ENCODE data around the gene PDE4B.

DNA sequence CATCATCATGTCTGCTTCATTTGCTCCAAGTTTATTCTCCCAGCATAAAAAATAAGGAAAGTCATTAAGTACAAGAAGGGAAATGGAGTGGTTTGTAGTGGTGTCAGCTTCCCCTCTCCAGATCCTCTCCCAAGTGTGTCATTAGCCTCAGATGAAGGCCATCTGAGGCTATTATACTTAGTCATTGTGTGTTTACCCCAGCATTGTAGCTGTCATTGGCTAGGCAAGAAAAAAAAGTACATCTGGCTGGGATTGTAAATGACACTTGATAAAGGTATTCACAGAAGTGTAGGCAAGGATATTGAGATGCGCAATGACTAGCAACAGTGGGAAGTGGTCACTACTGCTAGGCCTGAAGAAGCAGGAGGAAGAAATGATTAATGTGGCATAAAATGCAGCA, 424.3 kb downstream of the PDE4B start:
- TF ChIP-seq POLR2A (IDR thresholded peaks at IDR 0.05) = no peak
- TF ChIP-seq, protein P1, sequence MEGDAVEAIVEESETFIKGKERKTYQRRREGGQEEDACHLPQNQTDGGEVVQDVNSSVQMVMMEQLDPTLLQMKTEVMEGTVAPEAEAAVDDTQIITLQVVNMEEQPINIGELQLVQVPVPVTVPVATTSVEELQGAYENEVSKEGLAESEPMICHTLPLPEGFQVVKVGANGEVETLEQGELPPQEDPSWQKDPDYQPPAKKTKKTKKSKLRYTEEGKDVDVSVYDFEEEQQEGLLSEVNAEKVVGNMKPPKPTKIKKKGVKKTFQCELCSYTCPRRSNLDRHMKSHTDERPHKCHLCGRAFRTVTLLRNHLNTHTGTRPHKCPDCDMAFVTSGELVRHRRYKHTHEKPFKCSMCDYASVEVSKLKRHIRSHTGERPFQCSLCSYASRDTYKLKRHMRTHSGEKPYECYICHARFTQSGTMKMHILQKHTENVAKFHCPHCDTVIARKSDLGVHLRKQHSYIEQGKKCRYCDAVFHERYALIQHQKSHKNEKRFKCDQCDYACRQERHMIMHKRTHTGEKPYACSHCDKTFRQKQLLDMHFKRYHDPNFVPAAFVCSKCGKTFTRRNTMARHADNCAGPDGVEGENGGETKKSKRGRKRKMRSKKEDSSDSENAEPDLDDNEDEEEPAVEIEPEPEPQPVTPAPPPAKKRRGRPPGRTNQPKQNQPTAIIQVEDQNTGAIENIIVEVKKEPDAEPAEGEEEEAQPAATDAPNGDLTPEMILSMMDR (IDR thresholded peaks at IDR 0.05) = no peak
- no peak for TF ChIP-seq POLR2AphosphoS5 (IDR thresholded peaks at IDR 0.05)

Data from sigmoid colon (tissue), 4 donors.